ENCODE results near the gene LNP1.

GRCh38 chr3:100424261-100424660 is 22.9 kb downstream of the LNP1 start:
- TF ChIP-seq POLR2A (IDR thresholded peaks at IDR 0.05; ENCODE audit: low read depth) = no peak
- TF ChIP-seq CTCF (IDR thresholded peaks at IDR 0.05) = no peak
- no peak for TF ChIP-seq POLR2AphosphoS5 (IDR thresholded peaks at IDR 0.05)
